Fibroblast of mammary gland (primary cell): ENCODE measurements around the gene DOCK1.
A peak's percentile ranks its signal among the peaks of the same experiment; 100 is the strongest.

Source experiments
- DNase-seq: peaks from one replicate; pipeline ENCODE4 v3.0.0-alpha.2; 2010; ENCODE audit warnings: low read depth
- H3K4me3 ChIP-seq: 2 replicates; pipeline ENCODE4 v1.5.1; 2011; ENCODE audit warnings: low read depth, mild to moderate bottlenecking, low read length, moderate library complexity; ENCODE audit not compliant: control insufficient read depth
- TF ChIP-seq, protein P1 (sequence below): conservative IDR thresholded peaks from 2 replicates; pipeline ENCODE4 v1.5.1; 2011; ENCODE audit warnings: low read depth, low read length, inconsistent platforms; ENCODE audit not compliant: control insufficient read depth, insufficient read depth

Gene DOCK1

DNA sequence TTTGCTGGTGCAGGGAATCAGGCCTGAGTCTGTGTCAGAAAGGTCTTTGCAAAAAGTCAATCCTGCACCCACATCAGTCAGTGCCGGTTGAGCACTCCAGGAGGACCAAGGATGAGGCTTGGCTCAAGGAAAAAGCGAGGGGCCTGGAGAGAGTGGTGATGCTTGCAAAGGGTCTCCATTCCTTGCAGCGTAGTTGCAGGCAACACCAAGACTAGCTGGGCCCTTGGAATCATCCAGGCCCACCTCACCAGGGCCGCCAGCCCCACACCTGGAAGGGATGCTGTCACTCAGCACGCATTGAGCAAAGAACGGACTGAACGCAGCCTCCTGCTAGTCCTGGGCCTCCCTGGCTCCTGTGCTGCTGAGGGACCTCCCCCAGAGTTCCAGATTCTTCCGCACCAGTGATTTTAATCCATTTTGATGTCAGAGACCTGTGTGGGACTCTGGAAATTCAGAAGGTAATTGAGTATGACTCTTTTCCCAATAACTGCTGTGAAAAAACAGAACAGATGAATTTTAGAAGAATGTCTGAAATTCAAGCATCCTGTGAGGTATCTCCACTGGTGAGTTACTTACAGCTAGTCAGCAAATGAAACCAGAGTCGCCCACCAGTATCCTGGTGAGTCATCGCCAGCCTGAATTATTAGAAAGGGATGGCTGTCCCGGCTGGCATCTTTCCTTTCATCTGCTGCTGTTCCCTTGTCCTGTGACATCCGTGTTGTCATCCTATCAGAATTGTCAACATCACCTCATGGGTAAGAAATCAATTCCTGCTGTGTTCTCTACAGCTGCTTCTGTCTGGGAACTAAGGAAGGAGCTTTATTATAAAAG, 493.1 kb downstream of the DOCK1 start:
- TF ChIP-seq, protein P1, sequence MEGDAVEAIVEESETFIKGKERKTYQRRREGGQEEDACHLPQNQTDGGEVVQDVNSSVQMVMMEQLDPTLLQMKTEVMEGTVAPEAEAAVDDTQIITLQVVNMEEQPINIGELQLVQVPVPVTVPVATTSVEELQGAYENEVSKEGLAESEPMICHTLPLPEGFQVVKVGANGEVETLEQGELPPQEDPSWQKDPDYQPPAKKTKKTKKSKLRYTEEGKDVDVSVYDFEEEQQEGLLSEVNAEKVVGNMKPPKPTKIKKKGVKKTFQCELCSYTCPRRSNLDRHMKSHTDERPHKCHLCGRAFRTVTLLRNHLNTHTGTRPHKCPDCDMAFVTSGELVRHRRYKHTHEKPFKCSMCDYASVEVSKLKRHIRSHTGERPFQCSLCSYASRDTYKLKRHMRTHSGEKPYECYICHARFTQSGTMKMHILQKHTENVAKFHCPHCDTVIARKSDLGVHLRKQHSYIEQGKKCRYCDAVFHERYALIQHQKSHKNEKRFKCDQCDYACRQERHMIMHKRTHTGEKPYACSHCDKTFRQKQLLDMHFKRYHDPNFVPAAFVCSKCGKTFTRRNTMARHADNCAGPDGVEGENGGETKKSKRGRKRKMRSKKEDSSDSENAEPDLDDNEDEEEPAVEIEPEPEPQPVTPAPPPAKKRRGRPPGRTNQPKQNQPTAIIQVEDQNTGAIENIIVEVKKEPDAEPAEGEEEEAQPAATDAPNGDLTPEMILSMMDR: no peak
- DNase-seq: peak; percentile 71
- H3K4me3 ChIP-seq: no peak overlapping the region

DNA sequence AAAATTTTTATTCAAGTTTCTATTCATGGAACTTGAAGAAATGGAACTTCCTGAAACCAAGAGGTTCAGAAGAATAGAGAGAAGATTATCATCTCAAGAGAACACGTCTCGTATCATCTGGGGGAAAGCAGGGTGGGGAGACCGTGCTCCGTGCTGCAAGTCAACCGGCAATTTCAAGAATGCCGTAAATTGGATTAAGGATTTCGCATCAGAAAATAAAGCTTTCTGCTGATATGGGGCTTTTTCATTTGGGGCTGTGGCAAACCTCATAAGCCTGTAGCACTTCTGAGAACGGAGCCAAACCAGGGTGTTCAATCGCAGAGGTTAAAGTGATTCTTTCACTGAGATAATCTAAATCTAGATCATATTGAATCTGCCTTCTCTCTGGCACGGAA, 493.7 kb downstream of the DOCK1 start:
- TF ChIP-seq, protein P1: no peak
- H3K4me3 ChIP-seq: no peak overlapping the region
- no peak for DNase-seq

DNA sequence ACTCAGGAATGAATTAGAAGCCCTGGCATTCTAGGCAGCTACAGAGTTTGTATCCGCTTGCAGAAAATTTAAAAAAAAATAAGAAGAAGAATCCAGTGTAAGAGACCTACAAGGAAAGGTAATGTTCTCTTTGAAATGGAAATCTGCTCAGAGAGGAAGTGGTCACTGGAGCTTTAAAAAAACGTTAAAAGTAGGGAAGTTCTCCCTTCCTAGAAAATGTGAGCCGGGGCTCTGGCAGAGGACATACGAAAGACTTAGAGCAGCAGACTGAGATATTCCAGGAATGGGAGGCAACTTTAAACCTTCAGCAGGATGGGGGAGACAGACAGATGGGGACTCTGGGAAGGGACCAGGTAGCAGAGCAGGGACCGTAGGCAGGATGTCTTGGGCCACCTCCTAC, 494.4 kb downstream of the DOCK1 start:
- DNase-seq: no peak
- no peak overlapping the region for H3K4me3 ChIP-seq
- TF ChIP-seq, protein P1: no peak

DNA sequence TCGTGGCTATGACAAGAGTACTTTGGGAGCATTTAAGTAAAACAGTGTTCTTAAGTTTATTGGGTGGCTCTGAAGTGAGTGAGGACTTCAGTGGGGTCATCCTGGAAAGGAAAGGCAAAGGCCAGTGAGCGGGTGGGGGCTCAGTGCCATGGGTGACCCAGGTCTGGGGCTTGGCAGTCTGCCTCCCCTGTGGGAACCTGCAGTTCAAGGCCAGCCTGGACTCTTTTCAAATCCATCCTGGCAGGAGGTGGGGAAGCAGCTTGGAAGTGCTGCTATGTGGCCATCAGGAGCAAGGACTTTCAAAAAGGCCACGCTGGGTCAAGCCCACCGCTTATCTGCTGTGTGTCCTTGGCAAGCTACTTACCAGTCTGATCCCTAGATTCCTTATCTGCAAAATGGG, 495.0 kb downstream of the DOCK1 start:
- no peak for DNase-seq
- TF ChIP-seq, protein P1: no peak
- H3K4me3 ChIP-seq: no peak overlapping the region

DNA sequence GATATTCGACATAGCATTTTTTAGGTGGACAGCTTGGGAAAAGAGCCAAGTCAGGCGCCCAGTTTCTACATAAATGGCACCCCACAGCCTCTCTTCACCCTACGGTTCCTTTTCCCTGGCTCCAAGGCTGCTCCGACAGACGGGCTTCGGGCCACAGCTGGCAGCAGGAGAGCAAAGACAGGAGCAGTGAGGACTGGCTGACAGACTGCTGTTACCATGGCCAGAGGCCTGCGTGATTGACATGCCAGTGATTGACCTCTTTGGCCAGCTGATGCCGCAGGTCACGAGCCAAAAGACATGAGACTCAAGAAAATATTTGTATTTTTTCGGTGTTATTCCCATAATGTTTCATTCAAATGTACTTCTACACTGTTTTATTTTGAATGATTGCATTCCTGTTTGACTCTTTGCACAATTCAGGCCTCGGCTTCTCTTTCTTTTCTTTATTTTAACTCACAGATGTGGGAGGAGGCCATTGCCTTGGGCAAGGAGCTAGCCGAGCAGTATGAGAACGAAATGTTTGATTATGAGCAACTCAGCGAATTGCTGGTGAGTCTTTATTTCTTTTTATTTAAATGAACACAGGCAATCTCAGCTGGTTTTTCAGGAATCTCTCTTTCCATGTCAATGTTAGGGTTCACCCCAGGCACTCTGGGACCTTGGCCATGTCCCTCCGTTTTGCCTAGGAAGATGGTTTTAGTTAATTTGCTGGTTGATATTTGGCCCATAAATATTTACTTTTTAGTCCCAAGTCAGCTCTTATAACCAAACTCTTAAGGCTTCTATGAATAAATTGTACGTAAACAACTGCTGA, 497.6 kb downstream of the DOCK1 start:
- H3K4me3 ChIP-seq: no peak overlapping the region
- TF ChIP-seq, protein P1: no peak
- DNase-seq: no peak

DNA sequence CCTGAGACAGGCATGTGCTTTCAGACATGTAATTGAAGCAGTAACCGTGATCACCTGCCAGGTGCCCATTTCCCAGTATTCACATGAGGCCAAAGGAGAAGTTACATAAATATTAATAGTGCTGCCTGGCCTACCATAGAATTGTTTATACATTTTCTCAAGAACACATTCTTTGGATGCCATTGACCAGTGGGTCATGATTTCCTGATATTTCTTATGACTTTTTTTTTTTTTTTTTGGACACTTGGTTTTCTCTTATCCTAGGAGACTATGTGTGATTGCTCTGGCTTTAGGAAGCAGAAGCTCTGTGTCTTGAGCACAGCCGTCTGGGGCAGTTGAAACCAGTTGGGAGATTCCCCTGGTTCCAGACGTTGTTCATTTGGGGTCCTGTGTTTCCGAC, 500.0 kb downstream of the DOCK1 start:
- peak; percentile 15 for DNase-seq
- TF ChIP-seq, protein P1: no peak
- no peak overlapping the region for H3K4me3 ChIP-seq
